ENCODE data around the gene RNF41. TPM values are rescaled to one million over a fixed set of nuclear protein-coding genes. Genes with fewer than 3 reads are reported as not detected.

Gene RNF41
- total and polyA plus RNA-seq, 2 of the 13 experiments (the other 11 are each of a cell fraction or from before 2014, with no cell fraction given), result 27.1 to 39.4 TPM

- TF ChIP-seq ZNF577 (CRISPR knock-in tag; IDR thresholded peaks at IDR 0.05; ENCODE audit: borderline replicate concordance, low read depth), result no peak
- peak; percentile 78; the same call in 1 of the 2 replicates for TF ChIP-seq SP4 (CRISPR knock-in tag; IDR thresholded peaks at IDR 0.05)
- TF ChIP-seq ZNF10 (CRISPR knock-in tag; IDR thresholded peaks at IDR 0.05; ENCODE audit: borderline replicate concordance, low read depth), result no peak
- no peak for TF ChIP-seq CREM (IDR thresholded peaks at IDR 0.05)
- no peak for TF ChIP-seq CREM (CRISPR knock-in tag; IDR thresholded peaks at IDR 0.05)
- TF ChIP-seq ZNF687 (CRISPR knock-in tag; IDR thresholded peaks at IDR 0.05), result peak; percentile 79
- TF ChIP-seq DPF2 (CRISPR knock-in tag; IDR thresholded peaks at IDR 0.05; ENCODE audit: borderline replicate concordance, low read depth), result no peak
- TF ChIP-seq, protein P1, sequence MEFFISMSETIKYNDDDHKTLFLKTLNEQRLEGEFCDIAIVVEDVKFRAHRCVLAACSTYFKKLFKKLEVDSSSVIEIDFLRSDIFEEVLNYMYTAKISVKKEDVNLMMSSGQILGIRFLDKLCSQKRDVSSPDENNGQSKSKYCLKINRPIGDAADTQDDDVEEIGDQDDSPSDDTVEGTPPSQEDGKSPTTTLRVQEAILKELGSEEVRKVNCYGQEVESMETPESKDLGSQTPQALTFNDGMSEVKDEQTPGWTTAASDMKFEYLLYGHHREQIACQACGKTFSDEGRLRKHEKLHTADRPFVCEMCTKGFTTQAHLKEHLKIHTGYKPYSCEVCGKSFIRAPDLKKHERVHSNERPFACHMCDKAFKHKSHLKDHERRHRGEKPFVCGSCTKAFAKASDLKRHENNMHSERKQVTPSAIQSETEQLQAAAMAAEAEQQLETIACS (CRISPR knock-in tag; IDR thresholded peaks at IDR 0.05), result peak; percentile 48; the same call in 1 of the 2 replicates
- TF ChIP-seq TBX2 (CRISPR knock-in tag; IDR thresholded peaks at IDR 0.05; ENCODE audit: borderline replicate concordance), result 0 out of 2 replicates have a peak, but pooled peaks have one; percentile 22
- TF ChIP-seq, protein P2, sequence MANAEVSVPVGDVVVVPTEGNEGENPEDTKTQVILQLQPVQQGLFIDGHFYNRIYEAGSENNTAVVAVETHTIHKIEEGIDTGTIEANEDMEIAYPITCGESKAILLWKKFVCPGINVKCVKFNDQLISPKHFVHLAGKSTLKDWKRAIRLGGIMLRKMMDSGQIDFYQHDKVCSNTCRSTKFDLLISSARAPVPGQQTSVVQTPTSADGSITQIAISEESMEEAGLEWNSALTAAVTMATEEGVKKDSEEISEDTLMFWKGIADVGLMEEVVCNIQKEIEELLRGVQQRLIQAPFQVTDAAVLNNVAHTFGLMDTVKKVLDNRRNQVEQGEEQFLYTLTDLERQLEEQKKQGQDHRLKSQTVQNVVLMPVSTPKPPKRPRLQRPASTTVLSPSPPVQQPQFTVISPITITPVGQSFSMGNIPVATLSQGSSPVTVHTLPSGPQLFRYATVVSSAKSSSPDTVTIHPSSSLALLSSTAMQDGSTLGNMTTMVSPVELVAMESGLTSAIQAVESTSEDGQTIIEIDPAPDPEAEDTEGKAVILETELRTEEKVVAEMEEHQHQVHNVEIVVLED (CRISPR knock-in tag; IDR thresholded peaks at IDR 0.05; ENCODE audit: borderline replicate concordance), result no peak
- TF ChIP-seq KLF6 (CRISPR knock-in tag; IDR thresholded peaks at IDR 0.05), result no peak; the same call in 1 of the 2 replicates
- TF ChIP-seq MLLT10 (CRISPR knock-in tag; IDR thresholded peaks at IDR 0.05), result no peak
- TF ChIP-seq ZNF883 (CRISPR knock-in tag; IDR thresholded peaks at IDR 0.05; ENCODE audit: not compliant biosample characterization), result peak; percentile 64
- no peak for TF ChIP-seq ZNF597 (CRISPR knock-in tag; IDR thresholded peaks at IDR 0.05)
- no peak for TF ChIP-seq ZNF589 (CRISPR knock-in tag; conservative IDR thresholded peaks at IDR 0.05)
- 0 out of 2 replicates have a peak, but pooled peaks have one; percentile 63 for TF ChIP-seq ZNF160 (CRISPR knock-in tag; IDR thresholded peaks at IDR 0.05)
- peak; percentile 48; the same call in 1 of the 2 replicates for TF ChIP-seq ZNF691 (CRISPR knock-in tag; IDR thresholded peaks at IDR 0.05; ENCODE audit: borderline replicate concordance, low read depth)
- no peak for TF ChIP-seq ZNF446 (CRISPR knock-in tag; IDR thresholded peaks at IDR 0.05)
- no peak for TF ChIP-seq MAFK (conservative IDR thresholded peaks at IDR 0.05 in 1 of 2, IDR thresholded peaks at IDR 0.05 in 1 of 2; ENCODE audit: low read length in 2 of 2)
- no peak for TF ChIP-seq FOXK1 (CRISPR knock-in tag; IDR thresholded peaks at IDR 0.05; ENCODE audit: borderline replicate concordance, low read depth)
Observed at GRCh38 chr12:56258068-56258819, 36.5 kb upstream of the RNF41 start, which contains the start of gene ANKRD52 (continued).

Data from HepG2 (cell line).